ENCODE data around the gene FAM13A. TPM values are rescaled to one million over a fixed set of nuclear protein-coding genes. Genes with fewer than 3 reads are reported as not detected.
A peak's percentile ranks its signal among the peaks of the same experiment; 100 is the strongest.

Gene FAM13A
- total and polyA plus RNA-seq, 2 donors (not counting 3 experiments of a cell fraction or from before 2014, with no cell fraction given) = 3.3 to 10.5 TPM

DNA sequence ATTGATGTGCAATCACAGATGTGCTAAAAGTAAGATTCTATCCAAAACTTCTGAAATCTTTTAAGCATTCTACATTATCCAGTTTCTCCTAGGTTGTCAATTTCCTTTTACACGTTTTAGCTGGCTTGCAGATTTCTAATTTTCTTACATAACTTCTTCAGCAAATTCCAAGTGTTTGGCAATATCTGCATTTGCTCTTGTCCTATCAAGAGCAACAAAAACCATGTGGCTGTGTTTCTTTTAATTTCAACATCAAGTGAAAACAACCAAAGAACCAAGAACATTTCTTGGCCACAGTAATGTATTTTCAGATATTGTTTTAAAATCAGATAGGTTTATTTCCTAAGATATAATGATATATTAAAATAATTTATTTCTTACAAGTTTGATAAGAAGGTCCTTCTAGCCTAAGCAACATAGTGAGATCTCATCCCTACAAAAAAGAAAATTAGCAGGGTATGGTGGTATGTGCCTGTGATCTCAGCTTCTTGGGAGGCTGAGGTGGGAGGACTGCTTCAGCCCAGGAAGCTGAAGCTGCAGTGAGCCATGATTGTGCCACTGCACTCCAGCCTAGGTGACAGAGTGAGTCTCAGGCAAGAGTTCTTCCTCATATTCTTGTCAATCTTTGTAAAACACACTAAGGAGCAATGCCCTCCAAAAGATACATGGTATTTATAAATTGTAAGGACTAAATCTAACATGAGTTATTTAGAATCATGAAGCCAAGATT, 228.0 kb downstream of the FAM13A start:
- Histone ChIP-seq H3K27me3 (ENCODE audit: control insufficient read depth in 2 of 2, insufficient read depth in 2 of 2, low read length in 2 of 2) (no peaks in the 10 kb centered on the region), H3K79me2 (ENCODE audit: control insufficient read depth, insufficient read depth, low read length) (no peaks in the 10 kb centered on the region), H3K4me3 (replicated peaks in 1 of 3; ENCODE audit: insufficient read depth in 1 of 3, low read depth in 1 of 3, low read length in 3 of 3) (no peak overlapping the region), H3K4me2 (ENCODE audit: insufficient read depth, low read length) (no peak overlapping the region), H3K36me3 (ENCODE audit: control insufficient read depth in 2 of 2, extremely low read depth in 1 of 2, insufficient read depth in 2 of 2, low read length in 2 of 2) (no peaks in the 10 kb centered on the region), H3K4me1 (ENCODE audit: control insufficient read depth, extremely low read depth, insufficient read depth, low read length) (peaks cover 2% of the 10 kb centered on the region), H3K9ac (replicated peaks; ENCODE audit: extremely low read depth, insufficient read depth, low read length) (no peak overlapping the region), H2AFZ (ENCODE audit: low read depth, low read length) (no peak overlapping the region), H3K9me1 (replicated peaks; ENCODE audit: control insufficient read depth, extremely low read depth, insufficient read depth, low read length) (no peaks in the 10 kb centered on the region), H4K20me1 (replicated peaks; ENCODE audit: control insufficient read depth, extremely low read depth, insufficient read depth, low read length) (no peaks in the 10 kb centered on the region), H3K9me3 (replicated peaks; ENCODE audit: control insufficient read depth, insufficient read depth, low read length) (no peaks in the 10 kb centered on the region), H3K27ac (ENCODE audit: insufficient read depth, low read depth, low read length) (no peak overlapping the region)
- ChIA-PET CTCF (interaction anchor here (1.0 to 3.0 kb wide), 4 partner anchors 16 to 194 kb away, joined by 3 to 11 read pairs (median 4); no protein-coding TSS in a partner anchor), POLR2A (no interaction called here)
- DNase-seq (ENCODE audit: low read depth, low spot score) = no peak
- TF ChIP-seq MYC (IDR thresholded peaks at IDR 0.05; ENCODE audit: low read depth, low read length) = no peak
- TF ChIP-seq POLR2A (IDR thresholded peaks at IDR 0.05; ENCODE audit: low read depth, low read length) = no peak
- no peak for FAIRE-seq
- intact Hi-C loops (cut with micrococcal nuclease) = no loop called here
- dilution Hi-C loops (cut with MboI; ENCODE audit: extremely low pct_ligation_motif_present, low sequenced_read_pairs) = no loop called here
- no TSS peak for BruUV-seq (replicated peaks)

DNA sequence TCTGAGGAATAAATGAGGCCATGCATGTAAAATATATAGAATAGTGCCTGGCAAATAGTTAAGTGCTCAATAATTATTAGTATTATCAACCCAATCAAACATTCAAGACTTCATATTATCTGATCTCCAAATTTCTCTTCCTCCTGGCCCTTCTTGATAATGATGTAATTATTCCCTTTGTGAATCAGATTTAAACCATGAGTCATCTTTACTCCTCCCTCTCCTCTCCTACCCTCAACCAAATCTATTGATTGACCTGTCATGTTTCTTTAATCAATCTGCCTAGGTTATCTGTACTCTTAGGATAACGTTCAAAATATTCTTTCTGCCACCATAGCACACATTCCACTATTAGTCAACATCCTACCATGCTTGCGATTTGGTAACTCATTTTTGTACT, 229.5 kb downstream of the FAM13A start:
- dilution Hi-C loops (cut with MboI; ENCODE audit: extremely low pct_ligation_motif_present, low sequenced_read_pairs) = no loop called here
- H3K27me3 ChIP-seq (ENCODE audit: control insufficient read depth in 2 of 2, insufficient read depth in 2 of 2, low read length in 2 of 2) = no peaks in the 10 kb centered on the region
- intact Hi-C loops (cut with micrococcal nuclease) = no loop called here
- H3K9ac ChIP-seq (replicated peaks; ENCODE audit: extremely low read depth, insufficient read depth, low read length) = no peak overlapping the region
- ChIA-PET CTCF (interaction anchor here (1.0 to 3.0 kb wide), 3 partner anchors 9 to 196 kb away, joined by 3 to 11 read pairs (median 3); no protein-coding TSS in a partner anchor), POLR2A (no interaction called here)
- FAIRE-seq (no peak), DNase-seq (ENCODE audit: low read depth, low spot score) (no peak)
- TF ChIP-seq, protein P1, sequence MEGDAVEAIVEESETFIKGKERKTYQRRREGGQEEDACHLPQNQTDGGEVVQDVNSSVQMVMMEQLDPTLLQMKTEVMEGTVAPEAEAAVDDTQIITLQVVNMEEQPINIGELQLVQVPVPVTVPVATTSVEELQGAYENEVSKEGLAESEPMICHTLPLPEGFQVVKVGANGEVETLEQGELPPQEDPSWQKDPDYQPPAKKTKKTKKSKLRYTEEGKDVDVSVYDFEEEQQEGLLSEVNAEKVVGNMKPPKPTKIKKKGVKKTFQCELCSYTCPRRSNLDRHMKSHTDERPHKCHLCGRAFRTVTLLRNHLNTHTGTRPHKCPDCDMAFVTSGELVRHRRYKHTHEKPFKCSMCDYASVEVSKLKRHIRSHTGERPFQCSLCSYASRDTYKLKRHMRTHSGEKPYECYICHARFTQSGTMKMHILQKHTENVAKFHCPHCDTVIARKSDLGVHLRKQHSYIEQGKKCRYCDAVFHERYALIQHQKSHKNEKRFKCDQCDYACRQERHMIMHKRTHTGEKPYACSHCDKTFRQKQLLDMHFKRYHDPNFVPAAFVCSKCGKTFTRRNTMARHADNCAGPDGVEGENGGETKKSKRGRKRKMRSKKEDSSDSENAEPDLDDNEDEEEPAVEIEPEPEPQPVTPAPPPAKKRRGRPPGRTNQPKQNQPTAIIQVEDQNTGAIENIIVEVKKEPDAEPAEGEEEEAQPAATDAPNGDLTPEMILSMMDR (IDR thresholded peaks at IDR 0.05; ENCODE audit: extremely low read depth in 1 of 2, insufficient read depth in 1 of 2, low read depth in 1 of 2, low read length in 2 of 2) = no peak
- peak; percentile 7 for TF ChIP-seq FOS (IDR thresholded peaks at IDR 0.05; ENCODE audit: borderline replicate concordance, insufficient read depth, low read length)
- no peak for TF ChIP-seq EZH2 (IDR thresholded peaks at IDR 0.05; ENCODE audit: borderline replicate concordance, low read depth, low read length, severe bottlenecking)
- TF ChIP-seq JUN (IDR thresholded peaks at IDR 0.05; ENCODE audit: borderline replicate concordance, insufficient read depth, insufficient read length, low read depth) = no peak
- no peak for TF ChIP-seq POLR2A (IDR thresholded peaks at IDR 0.05; ENCODE audit: low read depth, low read length)
- TF ChIP-seq, protein P2, sequence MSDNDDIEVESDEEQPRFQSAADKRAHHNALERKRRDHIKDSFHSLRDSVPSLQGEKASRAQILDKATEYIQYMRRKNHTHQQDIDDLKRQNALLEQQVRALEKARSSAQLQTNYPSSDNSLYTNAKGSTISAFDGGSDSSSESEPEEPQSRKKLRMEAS (IDR thresholded peaks at IDR 0.05; ENCODE audit: insufficient read depth, insufficient read length) = no peak
- H3K9me3 ChIP-seq (replicated peaks; ENCODE audit: control insufficient read depth, insufficient read depth, low read length) = no peaks in the 10 kb centered on the region
- H3K9me1 ChIP-seq (replicated peaks; ENCODE audit: control insufficient read depth, extremely low read depth, insufficient read depth, low read length) = no peaks in the 10 kb centered on the region
- H3K4me3 ChIP-seq (replicated peaks in 1 of 3; ENCODE audit: insufficient read depth in 1 of 3, low read depth in 1 of 3, low read length in 3 of 3) = no peak overlapping the region
- no peaks in the 10 kb centered on the region for H3K36me3 ChIP-seq (ENCODE audit: control insufficient read depth in 2 of 2, extremely low read depth in 1 of 2, insufficient read depth in 2 of 2, low read length in 2 of 2)
- no peaks in the 10 kb centered on the region for H4K20me1 ChIP-seq (replicated peaks; ENCODE audit: control insufficient read depth, extremely low read depth, insufficient read depth, low read length)
- H3K79me2 ChIP-seq (ENCODE audit: control insufficient read depth, insufficient read depth, low read length) = no peaks in the 10 kb centered on the region
- no peak overlapping the region for H3K4me2 ChIP-seq (ENCODE audit: insufficient read depth, low read length)
- peaks cover 15% of the 10 kb centered on the region for H3K4me1 ChIP-seq (ENCODE audit: control insufficient read depth, extremely low read depth, insufficient read depth, low read length)
- H3K27ac ChIP-seq (ENCODE audit: insufficient read depth, low read depth, low read length) = no peak overlapping the region
- BruUV-seq (replicated peaks) = no TSS peak
- no peak overlapping the region for H2AFZ ChIP-seq (ENCODE audit: low read depth, low read length)
